ENCODE measurements around the gene TNC.

DNA sequence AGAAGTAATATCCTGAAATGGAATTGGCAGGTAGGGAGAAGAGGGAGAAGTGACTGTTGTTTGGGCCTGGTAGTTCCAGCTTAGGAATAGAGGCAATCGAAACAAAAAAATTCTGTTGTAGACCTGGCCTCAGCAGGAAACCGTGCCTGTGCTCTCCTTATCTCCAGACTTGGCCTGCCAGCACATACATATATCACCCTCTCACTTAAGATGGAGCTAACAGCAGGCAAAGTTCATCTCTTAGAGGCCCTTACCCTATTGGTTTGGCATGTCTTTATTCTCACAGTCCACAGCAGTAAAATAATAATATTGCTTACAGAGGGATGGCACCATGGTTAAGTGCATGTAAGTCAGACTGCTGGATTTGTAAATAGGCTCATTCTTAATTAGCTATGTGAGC lies 19.6 kb upstream of the TNC start:
- TF ChIP-seq, protein P1, sequence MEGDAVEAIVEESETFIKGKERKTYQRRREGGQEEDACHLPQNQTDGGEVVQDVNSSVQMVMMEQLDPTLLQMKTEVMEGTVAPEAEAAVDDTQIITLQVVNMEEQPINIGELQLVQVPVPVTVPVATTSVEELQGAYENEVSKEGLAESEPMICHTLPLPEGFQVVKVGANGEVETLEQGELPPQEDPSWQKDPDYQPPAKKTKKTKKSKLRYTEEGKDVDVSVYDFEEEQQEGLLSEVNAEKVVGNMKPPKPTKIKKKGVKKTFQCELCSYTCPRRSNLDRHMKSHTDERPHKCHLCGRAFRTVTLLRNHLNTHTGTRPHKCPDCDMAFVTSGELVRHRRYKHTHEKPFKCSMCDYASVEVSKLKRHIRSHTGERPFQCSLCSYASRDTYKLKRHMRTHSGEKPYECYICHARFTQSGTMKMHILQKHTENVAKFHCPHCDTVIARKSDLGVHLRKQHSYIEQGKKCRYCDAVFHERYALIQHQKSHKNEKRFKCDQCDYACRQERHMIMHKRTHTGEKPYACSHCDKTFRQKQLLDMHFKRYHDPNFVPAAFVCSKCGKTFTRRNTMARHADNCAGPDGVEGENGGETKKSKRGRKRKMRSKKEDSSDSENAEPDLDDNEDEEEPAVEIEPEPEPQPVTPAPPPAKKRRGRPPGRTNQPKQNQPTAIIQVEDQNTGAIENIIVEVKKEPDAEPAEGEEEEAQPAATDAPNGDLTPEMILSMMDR (IDR thresholded peaks at IDR 0.05) = no peak
- TF ChIP-seq POLR2AphosphoS5 (IDR thresholded peaks at IDR 0.05) = no peak

Measured in prostate gland (tissue), 2 donors.